ENCODE data around the gene SVOP.

SVOP gene

DNA sequence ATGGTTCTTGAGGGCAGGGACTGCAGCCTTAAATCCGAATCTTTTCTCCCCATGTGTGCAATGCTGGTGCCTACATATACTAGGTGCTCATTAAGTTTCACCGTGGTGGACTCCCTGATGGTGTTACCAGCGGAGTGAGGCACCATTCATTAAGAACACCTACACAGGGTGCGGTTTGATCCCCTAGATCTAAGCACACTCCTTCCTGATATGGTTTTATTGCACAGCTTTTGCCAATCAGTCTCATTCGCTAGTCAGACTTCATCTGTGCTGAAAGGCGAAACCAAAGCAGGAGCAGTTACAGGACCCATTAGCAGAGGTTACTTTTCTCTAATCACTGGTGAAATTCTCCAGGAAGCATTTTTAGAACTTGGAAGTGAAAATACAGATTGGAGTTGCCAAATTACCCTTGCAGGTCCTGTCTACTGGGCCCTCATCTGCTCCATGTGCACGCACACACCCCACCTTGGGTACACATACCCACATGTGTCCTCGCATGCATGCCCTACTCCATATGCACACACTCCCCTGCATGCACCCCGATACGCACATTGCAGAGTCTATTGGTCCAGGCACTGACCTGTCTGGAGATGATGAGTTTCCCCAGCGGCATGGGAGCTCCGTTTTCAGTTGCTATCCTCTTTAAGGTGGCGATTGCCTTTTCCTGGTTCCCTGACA, 82.5 kb downstream of the SVOP start:
- Histone ChIP-seq H3K36me3 (ENCODE audit: control insufficient read depth, insufficient read depth, low read length) (no peaks in the 10 kb centered on the region), H3K9me3 (ENCODE audit: control insufficient read depth, insufficient read depth, low read length) (no peaks in the 10 kb centered on the region), H3K27ac (ENCODE audit: low read length) (no peak overlapping the region), H3K4me1 (ENCODE audit: control insufficient read depth, insufficient read depth, low read length) (no peaks in the 10 kb centered on the region), H3K4me3 (ENCODE audit: low read length) (no peak overlapping the region), H3K27me3 (ENCODE audit: control insufficient read depth, insufficient read depth, low read length) (no peaks in the 10 kb centered on the region)
- no peak for DNase-seq (ENCODE audit: low read depth, low spot score)
- WGBS (ENCODE audit: insufficient coverage, insufficient read length): no CpG with 5 or more reads among the region's 13 CpGs

DNA sequence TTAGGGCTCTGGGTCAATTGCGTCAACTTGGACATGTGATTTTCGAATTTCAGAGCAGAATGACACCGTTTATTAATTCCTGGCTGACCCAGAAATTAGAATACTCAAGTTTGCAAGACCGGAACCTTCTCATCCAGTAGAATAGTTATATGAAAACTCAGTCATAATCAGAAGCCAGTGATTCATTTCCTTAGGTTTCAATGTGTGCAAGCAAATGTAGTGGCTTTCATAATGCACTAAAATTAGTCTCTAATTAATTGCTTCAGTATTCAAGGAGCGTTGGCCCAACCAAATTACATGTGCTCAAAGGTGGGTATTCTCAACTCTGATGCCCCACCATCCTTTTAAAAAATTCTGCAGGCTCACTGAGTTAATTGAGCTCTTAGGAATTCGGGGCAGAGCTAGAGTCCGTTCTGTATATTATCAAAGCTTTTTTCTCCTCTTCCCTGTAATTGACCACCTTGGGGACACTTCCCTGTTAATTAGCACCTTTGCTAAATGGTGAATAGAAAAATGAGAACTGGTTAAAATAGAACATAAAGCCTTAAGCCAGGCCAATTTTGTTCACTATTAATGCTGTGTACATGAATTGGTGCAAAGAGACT, 85.6 kb downstream of the SVOP start:
- no peak overlapping the region for H3K27ac ChIP-seq (ENCODE audit: low read length)
- no peaks in the 10 kb centered on the region for H3K27me3 ChIP-seq (ENCODE audit: control insufficient read depth, insufficient read depth, low read length)
- H3K4me1 ChIP-seq (ENCODE audit: control insufficient read depth, insufficient read depth, low read length): no peaks in the 10 kb centered on the region
- DNase-seq (ENCODE audit: low read depth, low spot score): no peak
- no CpG with 5 or more reads among the region's 7 CpGs for WGBS (ENCODE audit: insufficient coverage, insufficient read length)
- H3K36me3 ChIP-seq (ENCODE audit: control insufficient read depth, insufficient read depth, low read length): no peaks in the 10 kb centered on the region
- H3K4me3 ChIP-seq (ENCODE audit: low read length): no peak overlapping the region
- no peaks in the 10 kb centered on the region for H3K9me3 ChIP-seq (ENCODE audit: control insufficient read depth, insufficient read depth, low read length)

DNA sequence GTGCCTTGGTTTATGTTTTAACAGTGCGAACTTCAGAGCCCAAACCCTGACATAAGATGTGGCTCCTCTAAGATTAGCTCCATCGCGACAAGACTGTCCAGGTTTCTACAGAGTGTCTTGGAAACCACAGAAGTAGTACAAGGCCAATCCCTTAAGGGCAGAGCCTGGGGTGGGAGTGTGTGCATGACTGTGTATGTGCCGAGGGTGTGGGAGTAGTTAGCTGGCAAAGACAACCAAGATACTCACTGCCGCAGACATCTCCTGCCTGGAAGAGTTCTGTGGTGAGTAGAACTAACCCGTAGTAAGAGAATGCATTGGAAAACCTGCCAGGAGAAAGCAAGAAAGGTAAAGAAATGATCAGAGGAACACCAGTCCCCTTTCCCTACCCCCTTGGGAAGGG, 86.9 kb downstream of the SVOP start:
- H3K9me3 ChIP-seq (ENCODE audit: control insufficient read depth, insufficient read depth, low read length): no peaks in the 10 kb centered on the region
- no peaks in the 10 kb centered on the region for H3K27me3 ChIP-seq (ENCODE audit: control insufficient read depth, insufficient read depth, low read length)
- H3K4me3 ChIP-seq (ENCODE audit: low read length): no peak overlapping the region
- no peak for DNase-seq (ENCODE audit: low read depth, low spot score)
- no CpG with 5 or more reads among the region's 6 CpGs for WGBS (ENCODE audit: insufficient coverage, insufficient read length)
- H3K4me1 ChIP-seq (ENCODE audit: control insufficient read depth, insufficient read depth, low read length): no peaks in the 10 kb centered on the region
- no peak overlapping the region for H3K27ac ChIP-seq (ENCODE audit: low read length)
- no peaks in the 10 kb centered on the region for H3K36me3 ChIP-seq (ENCODE audit: control insufficient read depth, insufficient read depth, low read length)

DNA sequence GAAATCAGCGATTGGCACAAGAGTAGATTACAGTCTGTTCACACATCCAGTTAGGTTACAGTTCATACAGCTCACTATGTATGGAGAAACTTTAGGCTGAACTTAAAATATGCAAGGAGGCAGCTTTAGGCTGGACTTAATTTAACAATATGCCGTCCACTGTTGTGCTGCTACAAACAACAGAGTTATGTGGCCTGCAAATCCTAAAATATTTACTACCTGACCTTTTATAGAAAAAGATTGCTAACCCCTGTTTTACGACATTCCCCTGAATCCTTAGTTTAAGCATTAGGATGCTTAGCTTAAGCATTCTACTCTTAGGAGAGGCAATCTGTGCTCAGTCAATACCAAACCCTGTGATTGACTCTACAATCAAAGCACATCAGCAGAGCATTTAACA, 90.1 kb downstream of the SVOP start:
- WGBS (ENCODE audit: insufficient coverage, insufficient read length): no CpG with 5 or more reads among the region's 3 CpGs
- DNase-seq (ENCODE audit: low read depth, low spot score): no peak
- Histone ChIP-seq H3K27me3 (ENCODE audit: control insufficient read depth, insufficient read depth, low read length) (no peaks in the 10 kb centered on the region), H3K36me3 (ENCODE audit: control insufficient read depth, insufficient read depth, low read length) (no peaks in the 10 kb centered on the region), H3K4me3 (ENCODE audit: low read length) (no peak overlapping the region), H3K27ac (ENCODE audit: low read length) (no peak overlapping the region), H3K9me3 (ENCODE audit: control insufficient read depth, insufficient read depth, low read length) (no peaks in the 10 kb centered on the region), H3K4me1 (ENCODE audit: control insufficient read depth, insufficient read depth, low read length) (no peaks in the 10 kb centered on the region)

DNA sequence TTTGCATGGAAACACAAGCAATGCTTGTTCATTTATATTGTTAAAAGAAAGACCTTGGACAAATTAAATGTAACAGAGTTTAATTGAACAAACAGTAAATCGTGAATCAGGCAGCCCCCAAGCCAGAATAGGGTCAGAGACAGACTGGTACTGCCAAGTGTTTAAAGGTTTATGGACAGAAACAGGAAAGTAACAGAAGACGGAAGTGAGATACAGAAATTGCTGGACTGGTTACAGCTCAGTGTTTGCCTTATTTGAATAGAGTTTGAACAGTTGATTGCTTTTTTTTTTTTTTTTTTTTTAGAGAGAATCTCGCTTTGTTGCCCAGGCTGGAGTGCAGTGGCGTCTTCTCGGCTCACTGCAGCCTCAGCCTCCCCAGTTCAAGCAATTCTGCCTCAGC, 90.7 kb downstream of the SVOP start:
- Histone ChIP-seq H3K27ac (ENCODE audit: low read length) (no peak overlapping the region), H3K9me3 (ENCODE audit: control insufficient read depth, insufficient read depth, low read length) (no peaks in the 10 kb centered on the region), H3K4me3 (ENCODE audit: low read length) (no peak overlapping the region), H3K36me3 (ENCODE audit: control insufficient read depth, insufficient read depth, low read length) (no peaks in the 10 kb centered on the region), H3K4me1 (ENCODE audit: control insufficient read depth, insufficient read depth, low read length) (no peaks in the 10 kb centered on the region), H3K27me3 (ENCODE audit: control insufficient read depth, insufficient read depth, low read length) (no peaks in the 10 kb centered on the region)
- no peak for DNase-seq (ENCODE audit: low read depth, low spot score)
- WGBS (ENCODE audit: insufficient coverage, insufficient read length): no CpG with 5 or more reads among the region's 5 CpGs

DNA sequence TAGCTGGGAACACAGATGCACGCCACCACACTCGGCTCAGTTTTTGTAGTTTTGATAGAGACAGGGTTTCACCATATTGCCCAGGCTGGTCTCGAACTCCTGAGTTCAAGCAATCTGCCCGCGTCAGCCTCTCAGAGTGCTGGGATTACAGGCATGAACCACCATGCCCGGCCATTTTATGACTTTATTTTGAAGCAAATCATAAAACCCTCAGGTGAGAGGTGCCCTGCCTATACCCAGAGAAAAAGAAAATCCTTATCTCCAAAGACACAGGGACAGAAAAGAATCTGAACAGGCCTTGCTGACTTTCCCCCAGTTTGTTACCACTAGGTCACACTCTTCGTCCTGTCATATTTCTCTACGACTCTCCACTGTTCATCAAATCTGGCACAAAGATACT, 92.2 kb downstream of the SVOP start:
- H3K9me3 ChIP-seq (ENCODE audit: control insufficient read depth, insufficient read depth, low read length): no peaks in the 10 kb centered on the region
- H3K4me3 ChIP-seq (ENCODE audit: low read length): no peak overlapping the region
- no CpG with 5 or more reads among the region's 8 CpGs for WGBS (ENCODE audit: insufficient coverage, insufficient read length)
- H3K4me1 ChIP-seq (ENCODE audit: control insufficient read depth, insufficient read depth, low read length): no peaks in the 10 kb centered on the region
- no peaks in the 10 kb centered on the region for H3K36me3 ChIP-seq (ENCODE audit: control insufficient read depth, insufficient read depth, low read length)
- no peak for DNase-seq (ENCODE audit: low read depth, low spot score)
- H3K27me3 ChIP-seq (ENCODE audit: control insufficient read depth, insufficient read depth, low read length): no peaks in the 10 kb centered on the region
- H3K27ac ChIP-seq (ENCODE audit: low read length): no peak overlapping the region

DNA sequence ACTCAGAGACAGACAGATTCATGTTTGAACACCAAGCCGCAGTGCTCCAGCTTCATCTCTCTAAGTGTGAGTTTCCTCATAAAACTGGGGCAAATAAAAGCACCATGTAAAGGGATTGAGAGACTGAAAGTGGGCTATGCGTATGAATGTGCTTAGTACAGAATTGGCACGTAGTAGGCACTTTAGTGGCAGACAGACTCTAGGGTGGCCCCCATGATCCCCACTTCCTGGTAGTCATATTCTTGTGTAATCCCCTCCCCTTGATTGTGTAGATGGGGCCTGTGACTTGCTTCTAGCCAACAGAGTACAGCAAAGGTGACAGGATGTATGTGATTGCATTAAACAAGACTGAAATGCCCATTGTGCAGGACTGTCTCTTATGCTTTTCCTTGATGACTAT, 98.0 kb downstream of the SVOP start:
- WGBS (ENCODE audit: insufficient coverage, insufficient read length): no CpG with 5 or more reads among the region's 3 CpGs
- Histone ChIP-seq H3K4me3 (ENCODE audit: low read length) (no peak overlapping the region), H3K9me3 (ENCODE audit: control insufficient read depth, insufficient read depth, low read length) (no peaks in the 10 kb centered on the region), H3K36me3 (ENCODE audit: control insufficient read depth, insufficient read depth, low read length) (no peaks in the 10 kb centered on the region), H3K4me1 (ENCODE audit: control insufficient read depth, insufficient read depth, low read length) (no peaks in the 10 kb centered on the region), H3K27ac (ENCODE audit: low read length) (no peak overlapping the region), H3K27me3 (ENCODE audit: control insufficient read depth, insufficient read depth, low read length) (0 out of 2 replicates have a peak, but pooled peaks cover 2% of the 10 kb centered on the region)
- no peak for DNase-seq (ENCODE audit: low read depth, low spot score)

DNA sequence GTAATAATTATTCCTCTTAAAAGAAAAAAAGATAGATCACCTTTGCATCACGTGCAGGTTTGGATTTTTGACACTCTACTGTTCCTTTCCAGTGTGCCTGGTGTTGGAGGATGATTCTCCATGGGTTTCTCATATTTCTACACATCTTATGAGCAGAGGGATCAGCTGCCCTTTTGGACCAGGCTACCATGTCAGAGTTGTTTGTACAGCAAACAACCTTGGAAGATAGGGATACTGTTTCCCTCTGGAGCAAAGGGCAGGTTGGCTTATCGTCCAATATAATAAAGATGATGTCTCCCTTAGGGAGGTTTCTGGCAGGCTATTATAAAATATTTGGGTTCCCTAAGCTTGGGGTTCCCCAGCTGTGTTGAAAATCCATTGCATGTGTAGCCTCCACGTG, 98.9 kb downstream of the SVOP start:
- Histone ChIP-seq H3K9me3 (ENCODE audit: control insufficient read depth, insufficient read depth, low read length) (no peaks in the 10 kb centered on the region), H3K4me3 (ENCODE audit: low read length) (no peak overlapping the region), H3K36me3 (ENCODE audit: control insufficient read depth, insufficient read depth, low read length) (no peaks in the 10 kb centered on the region), H3K27ac (ENCODE audit: low read length) (no peak overlapping the region), H3K4me1 (ENCODE audit: control insufficient read depth, insufficient read depth, low read length) (no peaks in the 10 kb centered on the region), H3K27me3 (ENCODE audit: control insufficient read depth, insufficient read depth, low read length) (0 out of 2 replicates have a peak, but pooled peaks cover 2% of the 10 kb centered on the region)
- no CpG with 5 or more reads among the region's 3 CpGs for WGBS (ENCODE audit: insufficient coverage, insufficient read length)
- DNase-seq (ENCODE audit: low read depth, low spot score): no peak

DNA sequence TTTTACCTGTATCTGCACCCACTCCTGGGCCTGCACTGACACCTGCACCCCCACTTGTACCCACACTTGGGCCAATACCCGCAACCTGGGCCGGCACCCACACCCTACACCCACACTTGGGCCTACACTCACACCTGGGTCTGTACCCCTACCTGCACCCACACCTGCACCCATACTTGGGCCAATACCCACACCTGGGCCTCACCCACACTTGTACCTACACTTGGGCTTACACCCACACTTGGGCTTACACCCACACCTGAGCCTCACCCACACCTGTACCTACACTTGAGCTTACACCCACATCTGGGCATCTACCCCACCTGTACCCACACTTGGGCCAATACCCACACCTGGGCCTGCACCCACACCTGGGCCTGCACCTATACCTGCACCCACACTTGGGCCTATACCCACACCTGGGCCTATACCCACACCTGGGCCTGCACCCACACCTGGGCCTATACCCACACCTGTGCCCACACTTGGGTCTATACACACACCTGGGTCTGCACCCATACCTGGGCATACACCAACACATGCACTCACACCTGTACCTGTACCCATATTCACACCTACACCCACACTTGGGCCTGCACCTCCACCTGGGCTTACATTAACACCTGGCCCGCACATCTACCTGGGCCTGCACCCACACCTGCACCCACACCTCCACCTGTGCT, 101.8 kb downstream of the SVOP start:
- H3K4me3 ChIP-seq (ENCODE audit: low read length): no peak overlapping the region
- H3K9me3 ChIP-seq (ENCODE audit: control insufficient read depth, insufficient read depth, low read length): no peaks in the 10 kb centered on the region
- no peaks in the 10 kb centered on the region for H3K36me3 ChIP-seq (ENCODE audit: control insufficient read depth, insufficient read depth, low read length)
- no peak for DNase-seq (ENCODE audit: low read depth, low spot score)
- WGBS (ENCODE audit: insufficient coverage, insufficient read length): no CpG with 5 or more reads among the region's 3 CpGs
- no peaks in the 10 kb centered on the region for H3K4me1 ChIP-seq (ENCODE audit: control insufficient read depth, insufficient read depth, low read length)
- H3K27ac ChIP-seq (ENCODE audit: low read length): no peak overlapping the region
- H3K27me3 ChIP-seq (ENCODE audit: control insufficient read depth, insufficient read depth, low read length): 0 out of 2 replicates have a peak, but pooled peaks cover 2% of the 10 kb centered on the region

DNA sequence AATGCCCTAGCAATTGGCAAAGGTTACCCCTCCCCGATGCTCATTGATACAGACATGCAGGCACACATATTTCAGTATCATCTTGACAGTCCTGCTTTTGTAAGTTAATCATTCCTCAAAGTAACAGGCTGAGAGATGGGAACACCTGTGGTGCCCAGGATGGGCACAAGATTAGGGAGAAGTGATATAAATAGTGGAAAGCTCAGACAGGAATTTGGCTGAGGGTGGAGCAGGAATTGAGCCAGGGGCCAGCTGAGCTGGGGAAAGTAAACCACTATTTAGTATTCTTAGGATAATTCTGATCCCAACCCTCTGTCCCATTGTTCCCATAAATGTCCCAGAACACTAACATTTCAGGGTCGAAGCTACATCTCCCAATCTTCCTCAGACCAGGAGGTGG, 102.7 kb downstream of the SVOP start:
- Histone ChIP-seq H3K27me3 (ENCODE audit: control insufficient read depth, insufficient read depth, low read length) (0 out of 2 replicates have a peak, but pooled peaks cover under 1% of the 10 kb centered on the region), H3K27ac (ENCODE audit: low read length) (no peak overlapping the region), H3K9me3 (ENCODE audit: control insufficient read depth, insufficient read depth, low read length) (no peaks in the 10 kb centered on the region), H3K4me3 (ENCODE audit: low read length) (no peak overlapping the region), H3K4me1 (ENCODE audit: control insufficient read depth, insufficient read depth, low read length) (no peaks in the 10 kb centered on the region), H3K36me3 (ENCODE audit: control insufficient read depth, insufficient read depth, low read length) (no peaks in the 10 kb centered on the region)
- WGBS (ENCODE audit: insufficient coverage, insufficient read length): no CpG with 5 or more reads among the region's 2 CpGs
- no peak for DNase-seq (ENCODE audit: low read depth, low spot score)
